SU-DHL-6 (cell line): ENCODE results near the gene GBF1.
A peak's percentile ranks its signal among the peaks of the same experiment; 100 is the strongest.

ENCODE experiments used
- H2AFZ ChIP-seq: fragments of 200-600 bp; sonication (generic); 2 replicates; pipeline ENCODE4 v1.6.1; 2014; ENCODE audit warnings: low read depth, mild to moderate bottlenecking, moderate library complexity, mixed read lengths, antibody characterized with exemption, low read length; ENCODE audit not compliant: severe bottlenecking
- H3F3A ChIP-seq: fragments of 200-600 bp; shearing (Covaris generic); 2 replicates; pipeline ENCODE4 v1.6.0; 2016; ENCODE audit warnings: antibody characterized with exemption, mild to moderate bottlenecking; ENCODE audit not compliant: insufficient read depth
- H3K27ac ChIP-seq: fragments of 200-600 bp; sonication (generic); 2 replicates; pipeline ENCODE4 v1.5.1; 2016; ENCODE audit warnings: low read depth, mild to moderate bottlenecking, low read length, moderate library complexity, mixed read lengths
- H3K27me3 ChIP-seq: fragments of 200-600 bp; sonication (generic), shearing (Covaris generic); 2 replicates; pipeline ENCODE4 v1.6.0; 2014; ENCODE audit warnings: mild to moderate bottlenecking, low read length
- H3K36me3 ChIP-seq: fragments of 200-600 bp; sonication (generic); 2 replicates; pipeline ENCODE4 v1.6.1; 2014; ENCODE audit warnings: mild to moderate bottlenecking, low read length, mixed read lengths
- H3K4me2 ChIP-seq: fragments of 300-600, 200-600 bp; shearing (Covaris generic), sonication (generic); 2 replicates; pipeline ENCODE4 v1.6.0; 2014; ENCODE audit warnings: low read length, low read depth, mild to moderate bottlenecking; ENCODE audit not compliant: poor library complexity, severe bottlenecking
- H3K4me3 ChIP-seq: fragments of 200-600 bp; sonication (generic); 2 replicates; pipeline ENCODE4 v1.5.1; 2014; ENCODE audit warnings: antibody characterized with exemption, low read length, mild to moderate bottlenecking, mixed read lengths; ENCODE audit not compliant: insufficient read depth, poor library complexity, severe bottlenecking
- H3K79me2 ChIP-seq: fragments of 200-600 bp; sonication (generic); 2 replicates; pipeline ENCODE4 v1.6.1; 2014; ENCODE audit warnings: mild to moderate bottlenecking, low read length, moderate library complexity; ENCODE audit not compliant: insufficient read depth
- H3K9ac ChIP-seq: fragments of 200-600 bp; sonication (generic); 2 replicates; pipeline ENCODE4 v1.7.0; 2014; ENCODE audit warnings: mild to moderate bottlenecking, low read length
- H3K9me2 ChIP-seq: fragments of 200-600 bp; sonication (generic); replicated peaks from 2 replicates; pipeline ENCODE4 v1.6.1; 2014; ENCODE audit warnings: low read length; ENCODE audit not compliant: insufficient read depth
- H3K9me3 ChIP-seq: fragments of 200-600 bp; sonication (generic); 2 replicates; pipeline ENCODE4 v1.6.1; 2014; ENCODE audit warnings: low read length, mixed read lengths; ENCODE audit not compliant: insufficient read depth
- H4K20me1 ChIP-seq: fragments of 200-600 bp; sonication (generic); 2 replicates; pipeline ENCODE4 v1.6.1; 2014; ENCODE audit warnings: low read depth, mild to moderate bottlenecking, antibody characterized with exemption, low read length, moderate library complexity, mixed read lengths
- EZH2phosphoT487 ChIP-seq: fragments of 200-600 bp; sonication (generic), shearing (Covaris generic); conservative IDR thresholded peaks from 2 replicates; pipeline ENCODE4 v1.6.1; 2018; ENCODE audit warnings: mild to moderate bottlenecking, antibody characterized with exemption, low read length, moderate library complexity, mixed read lengths
- TF ChIP-seq, protein P1 (sequence below): fragments of 200-600 bp; sonication (generic); IDR thresholded peaks from one replicate; pipeline ENCODE4 v1.5.1; 2017; ENCODE audit warnings: antibody characterized with exemption, mild to moderate bottlenecking, low read length, moderate library complexity; ENCODE audit not compliant: insufficient read depth, poor library complexity, severe bottlenecking

GBF1 gene

GRCh38 chr10:102395400-102396316 is 150.3 kb downstream of the GBF1 start, which contains the start of gene NFKB2:
TSS of gene NFKB2 (plus strand) at chr10:102395705. CDS start at chr10:102395960, 255 bp downstream.
- H3K36me3 ChIP-seq = no peaks in the 10 kb centered on the region
- H3K79me2 ChIP-seq = peaks cover 8% of the 10 kb centered on the region; the same call in 1 of the 2 replicates
- H3K4me3 ChIP-seq = peak within 1 kb of the TSS; percentile 97
- peak within 1 kb of the TSS; percentile 78 for H3K4me2 ChIP-seq
- H3K27me3 ChIP-seq = no peaks in the 10 kb centered on the region
- H3K9me3 ChIP-seq = no peaks in the 10 kb centered on the region
- H2AFZ ChIP-seq = peak within 1 kb of the TSS; percentile 23
- H4K20me1 ChIP-seq = no peaks in the 10 kb centered on the region
- H3K27ac ChIP-seq = peak within 1 kb of the TSS; percentile 96
- peaks cover 18% of the 10 kb centered on the region; the same call in 1 of the 2 replicates for H3F3A ChIP-seq
- peak within 1 kb of the TSS; percentile 91 for H3K9ac ChIP-seq
- H3K9me2 ChIP-seq = no peaks in the 10 kb centered on the region
- TF ChIP-seq, protein P1, sequence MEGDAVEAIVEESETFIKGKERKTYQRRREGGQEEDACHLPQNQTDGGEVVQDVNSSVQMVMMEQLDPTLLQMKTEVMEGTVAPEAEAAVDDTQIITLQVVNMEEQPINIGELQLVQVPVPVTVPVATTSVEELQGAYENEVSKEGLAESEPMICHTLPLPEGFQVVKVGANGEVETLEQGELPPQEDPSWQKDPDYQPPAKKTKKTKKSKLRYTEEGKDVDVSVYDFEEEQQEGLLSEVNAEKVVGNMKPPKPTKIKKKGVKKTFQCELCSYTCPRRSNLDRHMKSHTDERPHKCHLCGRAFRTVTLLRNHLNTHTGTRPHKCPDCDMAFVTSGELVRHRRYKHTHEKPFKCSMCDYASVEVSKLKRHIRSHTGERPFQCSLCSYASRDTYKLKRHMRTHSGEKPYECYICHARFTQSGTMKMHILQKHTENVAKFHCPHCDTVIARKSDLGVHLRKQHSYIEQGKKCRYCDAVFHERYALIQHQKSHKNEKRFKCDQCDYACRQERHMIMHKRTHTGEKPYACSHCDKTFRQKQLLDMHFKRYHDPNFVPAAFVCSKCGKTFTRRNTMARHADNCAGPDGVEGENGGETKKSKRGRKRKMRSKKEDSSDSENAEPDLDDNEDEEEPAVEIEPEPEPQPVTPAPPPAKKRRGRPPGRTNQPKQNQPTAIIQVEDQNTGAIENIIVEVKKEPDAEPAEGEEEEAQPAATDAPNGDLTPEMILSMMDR = no peak

GRCh38 chr10:102396317-102396650 is 151.0 kb downstream of the GBF1 start:
- Histone ChIP-seq H3K9me3 (no peaks in the 10 kb centered on the region), H3K79me2 (peaks cover 8% of the 10 kb centered on the region; the same call in 1 of the 2 replicates), H3K27me3 (no peaks in the 10 kb centered on the region), H3K9ac (peak overlapping the region; percentile 91), H3K4me3 (peak overlapping the region; percentile 97), H3K36me3 (no peaks in the 10 kb centered on the region), H2AFZ (no peak overlapping the region), H3K9me2 (no peaks in the 10 kb centered on the region), H3K4me2 (peak overlapping the region; percentile 78), H3K27ac (peak overlapping the region; percentile 96), H4K20me1 (no peaks in the 10 kb centered on the region), H3F3A (peaks cover 18% of the 10 kb centered on the region; the same call in 1 of the 2 replicates)
- no peak for TF ChIP-seq EZH2phosphoT487
- TF ChIP-seq, protein P1 = no peak

- H3K9ac ChIP-seq = peak overlapping the region; percentile 91
- H3K36me3 ChIP-seq = no peaks in the 10 kb centered on the region
- H3K9me2 ChIP-seq = no peaks in the 10 kb centered on the region
- no peak overlapping the region for H2AFZ ChIP-seq
- peaks cover 18% of the 10 kb centered on the region; the same call in 1 of the 2 replicates for H3F3A ChIP-seq
- H3K9me3 ChIP-seq = no peaks in the 10 kb centered on the region
- TF ChIP-seq EZH2phosphoT487 = no peak
- TF ChIP-seq, protein P1 = no peak
- H3K27me3 ChIP-seq = no peaks in the 10 kb centered on the region
- no peaks in the 10 kb centered on the region for H4K20me1 ChIP-seq
- peak overlapping the region; percentile 78 for H3K4me2 ChIP-seq
- peaks cover 8% of the 10 kb centered on the region; the same call in 1 of the 2 replicates for H3K79me2 ChIP-seq
- H3K27ac ChIP-seq = peak overlapping the region; percentile 96
- H3K4me3 ChIP-seq = peak overlapping the region; percentile 97
These were observed 151.4 kb downstream of the GBF1 start for GRCh38 chr10:102396730-102397151.
